Testis (tissue), 3 donors: Measurements from ENCODE around the gene PGP. TPM values are rescaled to one million over a fixed set of nuclear protein-coding genes. Genes with fewer than 3 reads are reported as not detected.

Experiments used
- DNase-seq: peaks from one replicate; pipeline ENCODE4 v3.0.0-alpha.2; 2019
- H3K27ac ChIP-seq, 2 donors: fragments of 200-600 bp; sonication (generic); one replicate each; pipeline ENCODE4 v1.5.1; 2019
- H3K27me3 ChIP-seq: fragments of 200-600 bp; sonication (generic); one replicate; pipeline ENCODE4 v1.5.1; 2019
- H3K36me3 ChIP-seq: fragments of 200-600 bp; sonication (generic); one replicate; pipeline ENCODE4 v1.5.1; 2017; ENCODE audit warnings: low read depth; ENCODE audit errors: missing control alignments
- H3K4me1 ChIP-seq: fragments of 200-600 bp; sonication (generic); one replicate; pipeline ENCODE4 v1.5.1; 2019
- H3K4me3 ChIP-seq, 2 donors: fragments of 200-600 bp; sonication (generic); one replicate each; pipeline ENCODE4 v1.5.1; 2017 to 2019
- H3K9me3 ChIP-seq: fragments of 200-600 bp; sonication (generic); one replicate; pipeline ENCODE4 v1.5.1; 2017
- CTCF ChIP-seq, 3 experiments: fragments of 450-650 bp in 2 of 3; fragments of 200-600 bp in 1 of 3; sonication (generic) in 1 of 3; IDR thresholded peaks; one replicate each; pipeline ENCODE4 v1.5.1; 2016 to 2019; ENCODE audit warnings: antibody characterized with exemption in 3 of 3, mild to moderate bottlenecking in 2 of 3, moderate library complexity in 1 of 3
- POLR2A ChIP-seq: fragments of 450-650 bp; IDR thresholded peaks from one replicate; pipeline ENCODE4 v1.6.1; 2017; ENCODE audit warnings: antibody characterized with exemption, mild to moderate bottlenecking, moderate library complexity
- WGBS, 2 donors: methylation state at CpG; one replicate each; pipeline ENCODE4 v1.1.5; 2018; 5-methylcytosine and 5-hydroxymethylcytosine counted together
- intact Hi-C: fragments of 100-400 bp; cut with DNase I; formaldehyde crosslinking; loops from one replicate; pipeline ENCODE4 v1.15.1; 2023; ENCODE audit warnings: low total_unique reads
- polyA plus RNA-seq: library from polyadenylated mRNA; stranded (reverse); fragments of 350-450 nt; fragmentation: Illumina TruSeq; extraction: RNeasy Lipid Tissue Mini Kit (QIAGEN cat#74804); gene quantifications from one replicate; pipeline ENCODE4 v1.2.3, GENCODE V29; 2014; ENCODE audit warnings: low read depth, low replicate concordance; ENCODE audit not compliant: insufficient read depth
- total RNA-seq, 2 donors: library from RNA; depleted of rRNA; stranded (reverse); fragments of >200 nt; gene quantifications; one replicate each; pipeline ENCODE4 v1.2.3, GENCODE V29; 2016

PGP gene
- total and polyA plus RNA-seq, 3 donors from 2014 or later: 50.0 to 118 (median 56.3) TPM

GRCh38 chr16:2198283-2198682 is 16.4 kb downstream of the PGP start:
- no peaks in the 10 kb centered on the region for H3K27me3 ChIP-seq
- 64 to 78% methylated on average over 4 of the region's 4 CpGs for WGBS, 2 donors
- DNase-seq: no peak

GRCh38 chr16:2197765-2198164 is 16.9 kb downstream of the PGP start:
- intact Hi-C loops: no loop called here
- Histone ChIP-seq H3K27ac (no peak overlapping the region), H3K27me3 (no peaks in the 10 kb centered on the region), H3K9me3 (no peaks in the 10 kb centered on the region), H3K36me3 (no peaks in the 10 kb centered on the region), H3K4me3 (no peak overlapping the region), H3K4me1 (peaks cover 9% of the 10 kb centered on the region)
- no peak for DNase-seq
- no peak for TF ChIP-seq POLR2A
- no peak for TF ChIP-seq CTCF (IDR thresholded peaks at IDR 0.05)
- WGBS, 2 donors: 67 to 78% methylated on average over 5 to 6 of the region's 6 CpGs

More at GRCh38 chr16:2198283-2198682, 16.4 kb downstream of the PGP start:
- Histone ChIP-seq H3K27ac (no peak overlapping the region), H3K4me1 (peaks cover 9% of the 10 kb centered on the region), H3K9me3 (no peaks in the 10 kb centered on the region), H3K36me3 (no peaks in the 10 kb centered on the region), H3K4me3 (no peak overlapping the region)
- intact Hi-C loops: no loop called here
- TF ChIP-seq CTCF (IDR thresholded peaks at IDR 0.05): no peak
- no peak for TF ChIP-seq POLR2A

GRCh38 chr16:2196981-2197511 is 17.6 kb downstream of the PGP start:
- intact Hi-C loops: no loop called here
- DNase-seq: no peak
- Histone ChIP-seq H3K4me1 (peaks cover 9% of the 10 kb centered on the region), H3K36me3 (no peaks in the 10 kb centered on the region), H3K4me3 (peak overlapping the region in 1 of 2 donors; percentile 13), H3K27me3 (no peaks in the 10 kb centered on the region), H3K27ac (no peak overlapping the region), H3K9me3 (no peaks in the 10 kb centered on the region)
- 25 to 31% methylated on average over 12 to 31 of the region's 32 CpGs for WGBS, 2 donors
- TF ChIP-seq CTCF (IDR thresholded peaks at IDR 0.05) (no peak), POLR2A (no peak)

GRCh38 chr16:2196162-2196980 is 18.3 kb downstream of the PGP start, which contains the start of gene CASKIN1:
CASKIN1 (minus strand) TSS chr16:2196605; CDS start chr16:2196432, 173 bp downstream.
- Histone ChIP-seq H3K36me3 (no peaks in the 10 kb centered on the region), H3K4me1 (peaks cover 9% of the 10 kb centered on the region), H3K27me3 (no peaks in the 10 kb centered on the region), H3K4me3 (peak within 1 kb of the TSS; percentile 26), H3K9me3 (no peaks in the 10 kb centered on the region), H3K27ac (no peak within 1 kb of the TSS)
- WGBS, 2 donors: 1% methylated on average over 68 of the region's 129 CpGs; no CpG with 5 or more reads in 1 of the 2 donors
- DNase-seq: no peak
- TF ChIP-seq CTCF (IDR thresholded peaks at IDR 0.05) (no peak), POLR2A (no peak)
- intact Hi-C loops: no loop called here
